GM10248 (cell line): ENCODE measurements around the gene VPS33B.
A peak's percentile ranks its signal among the peaks of the same experiment; 100 is the strongest.

Experiments used
- CTCF ChIA-PET: fragments of 300-600 bp; sonication (Branson Sonifier 250); formaldehyde crosslinking; extraction: SDS; loops from one replicate; lab custom pipeline; 2021; ENCODE audit warnings: antibody characterized with exemption; lab: Yijun Ruan, JAX
- POLR2A ChIA-PET: fragments of 350-650 bp; sonication (Branson Sonifier 250); formaldehyde crosslinking; extraction: SDS; loops from one replicate; lab custom pipeline; 2020; ENCODE audit warnings: antibody characterized with exemption; lab: Yijun Ruan, JAX
- DNase-seq: peaks from one replicate; pipeline ENCODE4 v3.0.0; 2012; ENCODE audit errors: extremely low spot score
- CTCF ChIP-seq: IDR thresholded peaks from 2 replicates; pipeline ENCODE4 v1.5.1; 2012; ENCODE audit warnings: mild to moderate bottlenecking, low read depth; ENCODE audit errors: extremely low read depth, missing control alignments, control extremely low read depth

VPS33B gene

GRCh38 chr15:90998737-90999136 lies 23.7 kb downstream of the VPS33B start:
- DNase-seq: no peak
- TF ChIP-seq CTCF: no peak
- ChIA-PET CTCF (interaction anchor here (1.7 kb wide), 1 partner anchor 12 kb away, joined by 7 read pairs; no protein-coding TSS in a partner anchor), POLR2A (no interaction called here)

GRCh38 chr15:90994417-90995311 lies 27.7 kb downstream of the VPS33B start, which contains the start of gene PRC1:
PRC1 (minus strand) TSS chr15:90994535; CDS start chr15:90994417, 118 bp downstream.
- peak; percentile 100 for DNase-seq
- ChIA-PET POLR2A (interaction anchor here (0.7 kb wide), 1 partner anchor 1148 kb away, joined by 3 read pairs; no protein-coding TSS in a partner anchor), CTCF (interaction anchor here (1.0 to 1.2 kb wide), 2 partner anchors 12 to 62 kb away, joined by 3 read pairs; no protein-coding TSS in a partner anchor)
- no peak for TF ChIP-seq CTCF

- ChIA-PET CTCF (interaction anchor here (1.0 to 1.2 kb wide), 2 partner anchors 11 to 61 kb away, joined by 3 read pairs; no protein-coding TSS in a partner anchor), POLR2A (interaction anchor here (0.7 kb wide), 1 partner anchor 1148 kb away, joined by 3 read pairs; no protein-coding TSS in a partner anchor)
- peak; percentile 34 for DNase-seq
- TF ChIP-seq CTCF: no peak
Measured at GRCh38 chr15:90994059-90994416, 28.4 kb downstream of the VPS33B start.

GRCh38 chr15:90991587-90992285 lies 30.7 kb downstream of the VPS33B start:
- CTCF ChIA-PET: interaction anchor here (1.6 kb wide), 1 partner anchor 41 kb away, joined by 4 read pairs; no protein-coding TSS in a partner anchor
- DNase-seq: no peak
- TF ChIP-seq CTCF: no peak
- POLR2A ChIA-PET: no interaction called here

- no peak for TF ChIP-seq CTCF
- ChIA-PET POLR2A (no interaction called here), CTCF (interaction anchor here (1.2 to 1.7 kb wide), 4 partner anchors 11 to 57 kb away, joined by 3 to 5 read pairs (median 4); partner anchors contain the start of gene HDDC3)
- DNase-seq: no peak
Measured at GRCh38 chr15:90990446-90990845, 31.9 kb downstream of the VPS33B start.
